Choroid plexus epithelial cell (primary cell): ENCODE data around the gene MCFD2.
A peak's percentile ranks its signal among the peaks of the same experiment; 100 is the strongest.

ENCODE experiments used
- DNase-seq: peaks from one replicate; pipeline ENCODE4 v3.0.0-alpha.2; 2010; ENCODE audit warnings: low read depth
- H3K4me3 ChIP-seq: 2 replicates; pipeline ENCODE4 v1.5.1; 2011; ENCODE audit warnings: low read depth, mild to moderate bottlenecking, control low read depth, low read length, moderate library complexity
- CTCF ChIP-seq: conservative IDR thresholded peaks from 2 replicates; pipeline ENCODE4 v1.5.1; 2011; ENCODE audit warnings: low read depth, mild to moderate bottlenecking, control low read depth, inconsistent platforms, low read length, moderate library complexity

MCFD2 gene

GRCh38 chr2:46950314-46950713 is 34.7 kb upstream of the MCFD2 start:
- DNase-seq = peak; percentile 16
- TF ChIP-seq CTCF = no peak
- no peak overlapping the region for H3K4me3 ChIP-seq

- no peak for DNase-seq
- no peak overlapping the region for H3K4me3 ChIP-seq
- no peak for TF ChIP-seq CTCF
These were observed 32.2 kb upstream of the MCFD2 start for GRCh38 chr2:46947841-46948240.

- H3K4me3 ChIP-seq = no peak overlapping the region
- TF ChIP-seq CTCF = no peak
- DNase-seq = no peak
These were observed 30.1 kb upstream of the MCFD2 start for GRCh38 chr2:46945671-46946070.

GRCh38 chr2:46943881-46944798 is 28.5 kb upstream of the MCFD2 start:
- H3K4me3 ChIP-seq = no peak overlapping the region
- DNase-seq = peak; percentile 54
- TF ChIP-seq CTCF = no peak

GRCh38 chr2:46942891-46943626 is 27.5 kb upstream of the MCFD2 start:
- no peak for DNase-seq
- peak overlapping the region; percentile 95 for H3K4me3 ChIP-seq

GRCh38 chr2:46942143-46942526 is 26.5 kb upstream of the MCFD2 start:
- peak; percentile 28 for DNase-seq
- no peak for TF ChIP-seq CTCF
- peak overlapping the region; percentile 95 for H3K4me3 ChIP-seq

More at GRCh38 chr2:46942891-46943626, 27.5 kb upstream of the MCFD2 start:
- no peak for TF ChIP-seq CTCF
